ENCODE data around the gene MAP3K2.

The MAP3K2 gene

DNA sequence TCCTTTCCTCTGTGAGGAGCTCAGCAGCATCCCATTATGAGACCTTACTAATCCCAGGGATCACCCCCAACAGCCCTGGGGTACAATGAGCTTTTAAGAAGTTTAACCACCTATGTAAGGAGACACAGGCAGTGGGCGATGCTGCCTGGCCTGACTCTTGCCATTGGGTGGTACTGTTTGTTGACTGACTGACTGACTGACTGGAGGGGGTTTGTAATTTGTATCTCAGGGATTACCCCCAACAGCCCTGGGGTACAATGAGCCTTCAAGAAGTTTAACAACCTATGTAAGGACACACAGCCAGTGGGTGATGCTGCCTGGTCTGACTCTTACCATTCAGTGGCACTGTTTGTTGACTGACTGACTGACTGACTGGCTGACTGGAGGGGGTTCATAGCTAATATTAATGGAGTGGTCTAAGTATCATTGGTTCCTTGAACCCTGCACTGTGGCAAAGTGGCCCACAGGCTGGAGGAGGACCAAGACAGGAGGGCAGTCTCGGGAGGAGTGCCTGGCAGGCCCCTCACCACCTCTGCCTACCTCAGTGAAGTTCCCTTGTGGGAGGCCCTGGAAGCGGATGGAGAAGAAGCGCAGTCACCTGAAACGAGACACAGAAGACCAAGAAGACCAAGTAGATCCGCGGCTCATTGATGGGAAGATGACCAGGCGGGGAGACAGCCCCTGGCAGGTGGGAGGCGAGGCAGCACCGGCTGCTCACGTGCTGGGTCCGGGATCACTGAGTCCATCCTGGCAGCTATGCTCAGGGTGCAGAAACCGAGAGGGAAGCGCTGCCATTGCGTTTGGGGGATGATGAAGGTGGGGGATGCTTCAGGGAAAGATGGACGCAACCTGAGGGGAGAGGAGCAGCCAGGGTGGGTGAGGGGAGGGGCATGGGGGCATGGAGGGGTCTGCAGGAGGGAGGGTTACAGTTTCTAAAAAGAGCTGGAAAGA lies 38.0 kb upstream of the MAP3K2 start:
- in situ Hi-C loops (cut with HindIII; ENCODE audit: low pct_ligation_motif_present, low sequenced_read_pairs) = no loop called here
- TF ChIP-seq, protein P1, sequence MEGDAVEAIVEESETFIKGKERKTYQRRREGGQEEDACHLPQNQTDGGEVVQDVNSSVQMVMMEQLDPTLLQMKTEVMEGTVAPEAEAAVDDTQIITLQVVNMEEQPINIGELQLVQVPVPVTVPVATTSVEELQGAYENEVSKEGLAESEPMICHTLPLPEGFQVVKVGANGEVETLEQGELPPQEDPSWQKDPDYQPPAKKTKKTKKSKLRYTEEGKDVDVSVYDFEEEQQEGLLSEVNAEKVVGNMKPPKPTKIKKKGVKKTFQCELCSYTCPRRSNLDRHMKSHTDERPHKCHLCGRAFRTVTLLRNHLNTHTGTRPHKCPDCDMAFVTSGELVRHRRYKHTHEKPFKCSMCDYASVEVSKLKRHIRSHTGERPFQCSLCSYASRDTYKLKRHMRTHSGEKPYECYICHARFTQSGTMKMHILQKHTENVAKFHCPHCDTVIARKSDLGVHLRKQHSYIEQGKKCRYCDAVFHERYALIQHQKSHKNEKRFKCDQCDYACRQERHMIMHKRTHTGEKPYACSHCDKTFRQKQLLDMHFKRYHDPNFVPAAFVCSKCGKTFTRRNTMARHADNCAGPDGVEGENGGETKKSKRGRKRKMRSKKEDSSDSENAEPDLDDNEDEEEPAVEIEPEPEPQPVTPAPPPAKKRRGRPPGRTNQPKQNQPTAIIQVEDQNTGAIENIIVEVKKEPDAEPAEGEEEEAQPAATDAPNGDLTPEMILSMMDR (IDR thresholded peaks at IDR 0.05; ENCODE audit: low read depth, low read length, missing control alignments) = no peak
- DNase-seq = no peak

DNA sequence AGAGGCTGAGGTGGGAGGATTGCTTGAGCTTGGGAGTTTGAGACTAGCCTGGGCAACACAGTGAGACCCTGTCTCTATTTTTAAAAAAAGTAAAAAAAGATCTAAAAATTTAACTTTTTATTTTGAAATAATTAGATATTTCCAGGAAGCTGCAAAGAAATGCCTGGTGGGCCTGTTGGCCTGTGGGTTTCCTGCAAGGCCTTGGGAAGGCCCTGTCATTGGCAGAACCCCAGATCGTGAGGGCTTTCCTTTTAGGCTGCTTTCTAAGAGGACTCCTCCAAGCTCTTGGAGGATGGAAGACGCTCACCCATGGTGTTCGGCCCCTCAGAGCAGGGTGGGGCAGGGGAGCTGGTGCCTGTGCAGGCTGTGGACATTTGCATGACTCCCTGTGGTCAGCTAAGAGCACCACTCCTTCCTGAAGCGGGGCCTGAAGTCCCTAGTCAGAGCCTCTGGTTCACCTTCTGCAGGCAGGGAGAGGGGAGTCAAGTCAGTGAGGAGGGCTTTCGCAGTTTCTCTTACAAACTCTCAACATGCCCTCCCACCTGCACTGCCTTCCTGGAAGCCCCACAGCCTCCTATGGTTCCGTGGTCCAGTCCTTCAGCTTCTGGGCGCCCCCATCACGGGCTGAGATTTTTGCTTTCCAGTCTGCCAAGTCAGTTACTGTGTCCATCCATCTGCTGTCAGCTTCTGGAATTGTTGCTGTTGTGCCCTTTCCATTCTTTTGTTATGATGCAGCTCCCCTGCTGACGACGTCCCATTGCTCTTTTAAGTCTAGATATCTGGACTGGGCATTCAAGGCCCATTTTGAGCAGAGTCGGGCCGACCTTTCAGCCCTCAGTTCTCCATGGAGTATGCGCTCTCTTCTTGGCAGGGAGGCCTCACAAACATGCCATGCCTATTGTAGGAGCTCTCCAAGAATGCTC lies 37.1 kb upstream of the MAP3K2 start:
- no peaks in the 10 kb centered on the region for H3K36me3 ChIP-seq (replicated peaks)
- no peak overlapping the region for H3K27ac ChIP-seq
- no peak for DNase-seq
- TF ChIP-seq, protein P1 (IDR thresholded peaks at IDR 0.05; ENCODE audit: low read depth, low read length, missing control alignments) = peak; percentile 23
- H3K27me3 ChIP-seq (replicated peaks) = peaks cover 15% of the 10 kb centered on the region
- H3K4me3 ChIP-seq (ENCODE audit: low read depth, low read length) = no peak overlapping the region
- in situ Hi-C loops (cut with HindIII; ENCODE audit: low pct_ligation_motif_present, low sequenced_read_pairs) = no loop called here

More for the DNA sequence above, 38.0 kb upstream of the MAP3K2 start:
- Histone ChIP-seq H3K27me3 (replicated peaks) (peaks cover 15% of the 10 kb centered on the region), H3K4me3 (ENCODE audit: low read depth, low read length) (no peak overlapping the region), H3K36me3 (replicated peaks) (no peaks in the 10 kb centered on the region), H3K27ac (no peak overlapping the region)

DNA sequence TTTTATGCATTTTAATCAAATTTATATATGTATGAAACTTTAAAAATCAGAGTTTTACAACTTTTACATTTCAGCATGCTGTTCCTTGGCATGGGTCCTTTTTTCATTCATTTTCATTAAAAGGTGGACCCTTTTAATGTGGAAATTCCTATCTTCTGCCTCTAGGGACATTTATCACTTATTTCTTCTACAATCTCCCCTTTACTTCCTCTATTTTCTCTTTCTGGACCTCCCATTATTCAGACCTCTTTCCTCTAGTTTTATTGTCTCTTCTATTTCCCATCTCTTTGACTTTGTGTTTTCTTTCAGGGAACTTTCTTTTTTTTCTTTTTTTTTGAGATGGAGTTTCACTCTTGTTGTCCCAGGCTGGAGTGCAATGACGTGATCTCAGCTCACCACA lies 36.1 kb upstream of the MAP3K2 start:
- in situ Hi-C loops (cut with HindIII; ENCODE audit: low pct_ligation_motif_present, low sequenced_read_pairs) = no loop called here
- Histone ChIP-seq H3K27me3 (replicated peaks) (peaks cover 15% of the 10 kb centered on the region), H3K27ac (no peak overlapping the region), H3K36me3 (replicated peaks) (no peaks in the 10 kb centered on the region), H3K4me3 (ENCODE audit: low read depth, low read length) (peak overlapping the region; percentile 49)
- TF ChIP-seq, protein P1 (IDR thresholded peaks at IDR 0.05; ENCODE audit: low read depth, low read length, missing control alignments) = no peak
- no peak for DNase-seq

DNA sequence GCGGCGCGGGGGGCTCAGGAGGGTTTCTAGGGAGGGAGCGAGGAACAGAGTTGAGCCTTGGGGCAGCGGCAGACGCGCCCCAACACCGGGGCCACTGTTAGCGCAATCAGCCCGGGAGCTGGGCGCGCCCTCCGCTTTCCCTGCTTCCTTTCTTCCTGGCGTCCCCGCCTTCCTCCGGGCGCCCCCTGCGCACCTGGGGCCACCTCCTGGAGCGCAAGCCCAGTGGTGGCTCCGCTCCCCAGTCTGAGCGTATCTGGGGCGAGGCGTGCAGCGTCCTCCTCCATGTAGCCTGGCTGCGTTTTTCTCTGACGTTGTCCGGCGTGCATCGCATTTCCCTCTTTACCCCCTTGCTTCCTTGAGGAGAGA lies 35.7 kb upstream of the MAP3K2 start:
- Histone ChIP-seq H3K36me3 (replicated peaks) (no peaks in the 10 kb centered on the region), H3K4me3 (ENCODE audit: low read depth, low read length) (peak overlapping the region; percentile 49), H3K27ac (no peak overlapping the region), H3K27me3 (replicated peaks) (peaks cover 15% of the 10 kb centered on the region)
- in situ Hi-C loops (cut with HindIII; ENCODE audit: low pct_ligation_motif_present, low sequenced_read_pairs) = no loop called here
- DNase-seq = no peak
- TF ChIP-seq, protein P1 (IDR thresholded peaks at IDR 0.05; ENCODE audit: low read depth, low read length, missing control alignments) = peak; percentile 1

DNA sequence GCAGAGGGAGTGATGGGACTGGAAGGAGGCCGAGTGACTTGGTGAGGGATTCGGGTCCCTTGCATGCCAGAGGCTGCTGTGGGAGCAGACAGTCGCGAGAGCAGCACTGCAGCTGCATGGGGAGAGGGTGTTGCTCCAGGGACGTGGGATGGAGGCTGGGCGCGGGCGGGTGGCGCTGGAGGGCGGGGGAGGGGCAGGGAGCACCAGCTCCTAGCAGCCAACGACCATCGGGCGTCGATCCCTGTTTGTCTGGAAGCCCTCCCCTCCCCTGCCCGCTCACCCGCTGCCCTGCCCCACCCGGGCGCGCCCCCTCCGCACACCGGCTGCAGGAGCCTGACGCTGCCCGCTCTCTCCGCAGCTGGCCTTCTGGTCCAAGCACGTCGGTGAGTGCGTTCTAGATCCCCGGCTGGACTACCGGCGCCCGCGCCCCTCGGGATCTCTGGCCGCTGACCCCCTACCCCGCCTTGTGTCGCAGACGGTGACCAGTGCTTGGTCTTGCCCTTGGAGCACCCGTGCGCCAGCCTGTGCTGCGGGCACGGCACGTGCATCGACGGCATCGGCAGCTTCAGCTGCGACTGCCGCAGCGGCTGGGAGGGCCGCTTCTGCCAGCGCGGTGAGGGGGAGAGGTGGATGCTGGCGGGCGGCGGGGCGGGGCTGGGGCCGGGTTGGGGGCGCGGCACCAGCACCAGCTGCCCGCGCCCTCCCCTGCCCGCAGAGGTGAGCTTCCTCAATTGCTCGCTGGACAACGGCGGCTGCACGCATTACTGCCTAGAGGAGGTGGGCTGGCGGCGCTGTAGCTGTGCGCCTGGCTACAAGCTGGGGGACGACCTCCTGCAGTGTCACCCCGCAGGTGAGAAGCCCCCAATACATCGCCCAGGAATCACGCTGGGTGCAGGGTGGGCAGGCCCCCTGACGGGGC lies 35.0 kb upstream of the MAP3K2 start:
- in situ Hi-C loops (cut with HindIII; ENCODE audit: low pct_ligation_motif_present, low sequenced_read_pairs) = no loop called here
- H3K27ac ChIP-seq = no peak overlapping the region
- peaks cover 15% of the 10 kb centered on the region for H3K27me3 ChIP-seq (replicated peaks)
- peak overlapping the region; percentile 49 for H3K4me3 ChIP-seq (ENCODE audit: low read depth, low read length)
- H3K36me3 ChIP-seq (replicated peaks) = no peaks in the 10 kb centered on the region
- DNase-seq = no peak
- TF ChIP-seq, protein P1 (IDR thresholded peaks at IDR 0.05; ENCODE audit: low read depth, low read length, missing control alignments) = no peak

Data from brain microvascular endothelial cell (primary cell).